ENCODE measurements around the gene UACA.

The UACA gene

DNA sequence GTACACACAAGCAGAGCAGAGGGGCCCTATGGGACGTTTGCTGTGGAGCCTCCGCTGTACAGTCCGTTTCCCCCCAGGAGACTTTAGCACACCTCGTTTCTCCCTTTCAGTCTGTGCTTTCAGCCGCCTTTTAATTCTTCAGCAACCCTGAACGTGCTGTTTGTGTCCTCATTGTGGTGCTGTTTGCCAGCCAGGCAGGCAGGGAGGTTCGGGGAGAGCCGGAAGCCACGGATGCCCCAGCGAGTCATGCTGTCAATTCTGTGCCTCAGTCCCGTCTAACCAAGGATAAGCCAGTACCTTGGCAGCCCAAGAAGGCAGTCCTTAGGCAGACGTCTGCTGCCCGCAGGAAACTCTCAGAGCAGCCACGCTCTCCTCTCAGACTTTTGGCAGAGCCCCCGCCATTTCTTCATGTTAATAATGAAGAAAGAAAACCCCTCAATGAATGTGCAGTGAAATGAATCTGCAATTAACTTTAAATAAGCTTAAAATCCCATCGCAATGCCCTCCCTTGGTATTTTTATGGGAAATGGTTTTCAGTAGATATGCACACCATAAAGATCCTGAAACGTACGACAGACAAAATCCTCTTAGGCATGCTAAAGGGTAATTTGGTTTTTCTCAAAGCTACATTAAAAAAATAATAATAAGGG lies 158.6 kb downstream of the UACA start:
- TF ChIP-seq TOX (CRISPR knock-in tag; IDR thresholded peaks at IDR 0.05; ENCODE audit: borderline replicate concordance) (no peak), CREB5 (CRISPR knock-in tag; IDR thresholded peaks at IDR 0.05; ENCODE audit: low read depth) (no peak), PATZ1 (CRISPR knock-in tag; IDR thresholded peaks at IDR 0.05; ENCODE audit: borderline replicate concordance) (no peak), OSR1 (CRISPR knock-in tag; IDR thresholded peaks at IDR 0.05) (no peak), SNAI2 (CRISPR knock-in tag; IDR thresholded peaks at IDR 0.05) (no peak), GLIS3 (CRISPR knock-in tag; IDR thresholded peaks at IDR 0.05) (no peak), ZNF8 (CRISPR knock-in tag; IDR thresholded peaks at IDR 0.05) (no peak), ESRRG (CRISPR knock-in tag; IDR thresholded peaks at IDR 0.05) (no peak), POU6F1 (CRISPR knock-in tag; IDR thresholded peaks at IDR 0.05; ENCODE audit: borderline replicate concordance, low read depth) (no peak), ZC3H10 (CRISPR knock-in tag; IDR thresholded peaks at IDR 0.05) (no peak), ZFP3 (CRISPR knock-in tag; IDR thresholded peaks at IDR 0.05) (no peak), ARNTL (CRISPR knock-in tag; IDR thresholded peaks at IDR 0.05; ENCODE audit: borderline replicate concordance, low read depth) (no peak), TCF4 (CRISPR knock-in tag; IDR thresholded peaks at IDR 0.05; ENCODE audit: borderline replicate concordance) (no peak)
- TF ChIP-seq, protein P1, sequence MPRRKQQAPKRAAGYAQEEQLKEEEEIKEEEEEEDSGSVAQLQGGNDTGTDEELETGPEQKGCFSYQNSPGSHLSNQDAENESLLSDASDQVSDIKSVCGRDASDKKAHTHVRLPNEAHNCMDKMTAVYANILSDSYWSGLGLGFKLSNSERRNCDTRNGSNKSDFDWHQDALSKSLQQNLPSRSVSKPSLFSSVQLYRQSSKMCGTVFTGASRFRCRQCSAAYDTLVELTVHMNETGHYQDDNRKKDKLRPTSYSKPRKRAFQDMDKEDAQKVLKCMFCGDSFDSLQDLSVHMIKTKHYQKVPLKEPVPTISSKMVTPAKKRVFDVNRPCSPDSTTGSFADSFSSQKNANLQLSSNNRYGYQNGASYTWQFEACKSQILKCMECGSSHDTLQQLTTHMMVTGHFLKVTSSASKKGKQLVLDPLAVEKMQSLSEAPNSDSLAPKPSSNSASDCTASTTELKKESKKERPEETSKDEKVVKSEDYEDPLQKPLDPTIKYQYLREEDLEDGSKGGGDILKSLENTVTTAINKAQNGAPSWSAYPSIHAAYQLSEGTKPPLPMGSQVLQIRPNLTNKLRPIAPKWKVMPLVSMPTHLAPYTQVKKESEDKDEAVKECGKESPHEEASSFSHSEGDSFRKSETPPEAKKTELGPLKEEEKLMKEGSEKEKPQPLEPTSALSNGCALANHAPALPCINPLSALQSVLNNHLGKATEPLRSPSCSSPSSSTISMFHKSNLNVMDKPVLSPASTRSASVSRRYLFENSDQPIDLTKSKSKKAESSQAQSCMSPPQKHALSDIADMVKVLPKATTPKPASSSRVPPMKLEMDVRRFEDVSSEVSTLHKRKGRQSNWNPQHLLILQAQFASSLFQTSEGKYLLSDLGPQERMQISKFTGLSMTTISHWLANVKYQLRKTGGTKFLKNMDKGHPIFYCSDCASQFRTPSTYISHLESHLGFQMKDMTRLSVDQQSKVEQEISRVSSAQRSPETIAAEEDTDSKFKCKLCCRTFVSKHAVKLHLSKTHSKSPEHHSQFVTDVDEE (CRISPR knock-in tag; IDR thresholded peaks at IDR 0.05), result no peak
- ATAC-seq, result peak; percentile 84

Data from SK-N-SH treated with all-trans-retinoic acid at 6 μM for 48 hours (cell line).